Hepatic stellate cell (primary cell): Measurements from ENCODE around the gene RAB22A.
A peak's percentile ranks its signal among the peaks of the same experiment; 100 is the strongest.

Source experiments
- DNase-seq: peaks from one replicate; pipeline ENCODE4 v3.0.0; 2011; ENCODE audit warnings: low spot score

The RAB22A gene

GRCh38 chr20:58309591-58310290, at the start of gene RAB22A:
RAB22A (plus strand) TSS chr20:58309715; CDS start chr20:58309977, 262 bp downstream.
- DNase-seq = peak; percentile 87

DNA sequence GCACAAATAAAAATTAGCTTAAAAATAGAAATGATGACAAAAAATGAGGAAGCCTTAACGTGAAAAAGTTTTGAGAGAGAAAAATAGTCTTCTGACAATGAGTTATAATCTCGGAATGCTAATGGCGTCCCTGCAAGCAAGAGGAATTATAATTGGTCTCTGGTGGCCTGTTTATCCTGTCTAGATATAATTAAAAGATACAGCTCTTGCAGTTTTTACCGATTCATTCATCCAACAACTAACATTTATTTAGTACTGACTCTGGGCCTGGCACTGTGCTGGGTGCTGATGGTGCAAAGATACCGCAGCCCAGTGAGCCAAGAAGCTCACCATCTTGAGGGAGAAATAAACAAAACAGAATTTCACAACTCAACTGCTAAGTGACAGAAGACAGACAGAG, 49.5 kb upstream of the RAB22A start:
- no peak for DNase-seq

DNA sequence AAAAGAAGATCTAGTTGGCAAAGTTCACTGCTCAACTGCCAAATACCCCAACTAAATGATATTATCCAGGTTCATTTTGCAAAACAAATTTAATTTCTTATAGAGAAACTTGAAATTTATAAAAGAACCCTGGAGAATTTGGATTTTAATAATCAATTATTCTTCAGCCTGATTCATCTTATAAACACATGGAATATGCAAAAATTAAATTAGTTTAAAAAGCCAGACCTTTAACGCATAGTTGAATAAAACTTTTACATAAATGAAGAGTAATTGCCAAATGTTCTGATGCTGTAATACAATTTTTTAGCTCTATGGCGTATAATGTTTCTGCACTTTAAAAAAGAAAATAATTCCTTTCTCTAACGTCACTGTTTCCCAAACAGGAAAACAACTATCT, 47.9 kb upstream of the RAB22A start:
- DNase-seq = no peak

GRCh38 chr20:58264271-58264670, 45.2 kb upstream of the RAB22A start:
- no peak for DNase-seq

- DNase-seq = no peak
These were observed 41.9 kb upstream of the RAB22A start for GRCh38 chr20:58267389-58268215.

GRCh38 chr20:58268421-58268821, 41.1 kb upstream of the RAB22A start:
- DNase-seq = no peak

DNA sequence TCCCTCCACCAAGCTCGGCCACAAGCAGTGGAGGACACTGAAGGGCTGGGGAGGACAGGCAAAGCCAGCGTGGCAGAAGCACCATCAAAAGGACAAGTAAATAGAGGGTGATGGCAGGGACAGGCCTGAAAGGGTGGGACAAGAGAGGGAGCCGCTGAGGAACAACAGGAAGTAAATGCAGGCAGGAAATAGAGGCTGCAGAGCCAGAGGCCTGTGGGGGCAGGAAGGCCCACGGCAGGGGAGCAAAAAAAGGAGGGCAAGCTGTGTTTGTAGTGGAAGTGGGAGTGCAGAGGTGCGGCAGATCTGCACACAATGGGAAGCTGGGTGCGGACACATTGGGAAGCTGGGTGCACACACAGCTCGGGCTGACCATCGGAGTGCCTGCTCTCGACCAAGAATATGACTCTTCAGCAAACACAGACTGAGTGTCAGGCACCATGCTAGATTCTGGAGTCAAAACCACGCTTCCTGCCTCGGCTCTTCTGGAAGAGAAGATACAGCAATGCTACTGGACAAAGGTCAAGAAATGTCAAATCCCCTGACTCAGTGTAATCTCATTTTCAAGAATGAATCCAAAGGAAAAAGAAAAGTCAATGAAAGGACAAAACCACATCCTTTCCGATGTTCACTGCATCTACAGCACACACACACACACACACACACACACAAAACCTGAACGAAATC, 40.4 kb upstream of the RAB22A start:
- no peak for DNase-seq

- no peak for DNase-seq
These were observed 37.7 kb upstream of the RAB22A start for GRCh38 chr20:58271606-58272351.

- no peak for DNase-seq
These were observed 35.1 kb upstream of the RAB22A start for GRCh38 chr20:58274384-58274783.

DNA sequence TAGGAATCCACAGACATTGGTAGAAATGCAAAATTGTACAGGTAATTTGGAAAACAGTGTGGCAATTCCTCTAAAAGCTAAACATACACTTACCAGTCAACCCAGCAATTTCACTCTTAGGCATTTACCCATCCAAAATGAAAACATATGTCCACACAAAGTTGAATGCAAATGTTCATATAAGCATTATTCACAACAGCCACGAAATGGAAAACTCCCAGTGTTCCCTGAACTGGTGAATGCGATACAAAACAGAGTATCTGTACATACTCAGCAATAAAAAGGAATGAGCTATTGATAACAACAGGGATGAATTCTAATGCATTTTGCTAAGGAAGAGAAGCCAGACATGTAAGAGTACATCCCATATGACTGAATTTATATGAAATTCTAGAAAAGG, 32.4 kb upstream of the RAB22A start:
- DNase-seq = no peak

GRCh38 chr20:58277578-58278472, 31.7 kb upstream of the RAB22A start:
- DNase-seq = no peak

GRCh38 chr20:58286729-58287128, 22.8 kb upstream of the RAB22A start:
- no peak for DNase-seq

GRCh38 chr20:58287638-58288037, 21.9 kb upstream of the RAB22A start:
- DNase-seq = no peak

DNA sequence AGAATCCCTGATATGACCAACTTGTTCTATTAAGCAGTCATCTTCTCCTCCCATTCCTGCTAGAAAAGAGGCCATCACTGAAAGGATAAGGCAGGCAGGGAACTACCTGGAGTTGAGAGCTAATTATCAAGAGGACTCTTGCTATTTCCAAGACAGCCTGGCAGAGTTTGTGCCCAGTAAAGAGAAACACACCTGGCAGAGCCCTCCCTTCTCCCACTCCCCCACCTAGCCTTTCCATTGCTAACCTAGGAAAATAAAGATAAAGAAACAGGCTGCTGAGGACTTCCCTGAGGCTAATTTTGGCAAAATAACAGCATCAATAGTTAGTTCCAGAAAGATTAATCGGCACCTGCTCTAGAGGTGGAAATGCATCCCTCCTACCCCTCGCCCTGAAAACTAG, 20.4 kb upstream of the RAB22A start:
- no peak for DNase-seq

- DNase-seq = no peak
These were observed 16.1 kb upstream of the RAB22A start for GRCh38 chr20:58293453-58293852.

- no peak for DNase-seq
These were observed 14.7 kb upstream of the RAB22A start for GRCh38 chr20:58294497-58295455.

DNA sequence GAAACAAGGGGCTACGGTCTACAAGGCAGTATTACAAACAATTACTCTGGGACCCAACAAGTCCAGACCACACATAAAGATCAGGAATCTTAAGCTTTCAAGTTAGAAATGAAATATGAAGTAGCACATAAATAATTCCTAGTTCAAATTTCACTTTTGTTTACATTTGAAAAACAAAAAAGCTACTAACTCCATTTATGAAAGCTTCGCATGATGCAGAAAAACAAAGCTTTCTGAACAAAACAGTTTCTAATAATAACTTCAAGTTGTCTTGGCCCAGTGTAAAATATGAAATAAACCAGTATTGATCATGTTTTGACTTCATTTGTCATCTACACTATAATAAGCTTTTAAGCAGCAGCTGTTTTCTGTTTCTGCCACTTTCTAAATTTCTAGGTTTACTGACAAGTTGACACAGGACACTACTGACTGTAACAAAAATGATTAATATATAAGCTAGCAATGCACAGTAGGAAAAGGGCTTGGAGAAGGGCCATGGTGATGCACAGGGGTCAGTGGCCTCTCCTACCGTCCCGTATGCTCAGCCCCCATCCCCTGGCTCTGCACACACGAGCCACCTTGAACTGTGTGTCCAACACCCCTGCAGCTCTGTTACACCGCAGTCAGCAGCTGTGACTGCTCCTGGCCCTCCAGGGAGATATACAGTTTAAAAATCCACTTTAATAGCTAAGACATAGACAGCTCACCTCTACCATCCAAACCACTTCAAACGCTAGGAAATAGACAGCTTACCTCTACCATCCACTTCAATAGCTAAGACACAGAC, 13.3 kb upstream of the RAB22A start:
- DNase-seq = no peak

GRCh38 chr20:58297394-58297793, 12.1 kb upstream of the RAB22A start:
- no peak for DNase-seq

DNA sequence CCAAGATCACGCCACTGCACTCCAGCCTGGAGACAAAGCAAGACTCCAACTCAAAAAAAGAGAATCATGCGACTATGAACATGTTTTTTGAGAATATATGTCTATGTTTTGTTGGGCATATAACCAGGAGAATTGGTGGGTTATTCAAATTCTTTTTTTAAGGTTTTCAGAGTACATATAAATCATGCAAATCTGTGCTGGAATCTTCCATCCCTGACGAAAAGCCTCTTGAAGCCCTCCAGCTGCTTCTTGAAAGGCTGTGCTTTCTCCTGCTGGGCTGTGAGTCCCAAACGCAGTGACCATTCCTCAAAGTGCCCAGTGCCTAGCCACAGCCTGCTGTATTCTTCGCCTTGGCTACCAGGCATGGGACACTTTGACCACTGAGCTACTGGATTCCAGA, 9.2 kb upstream of the RAB22A start:
- no peak for DNase-seq
